Stimulated activated CD4-positive, alpha-beta T cell treated with anti-CD3 and anti-CD28 coated beads, Interleukin-1b, Interleukin-23, amount 100 ng/mL, for 24 hours (primary cell): ENCODE results near the gene SAMD4A.
"Not testable (repeated sequence)": the region's sequence is repeated elsewhere in the genome, so short reads cannot be mapped to it uniquely, and the experiment has no call there.

Experiments used
- DNase-seq, 4 experiments: peaks; one replicate each; pipeline ENCODE4 v3.0.0-alpha.2; 2020; ENCODE audit warnings: low read depth in 4 of 4, low spot score in 1 of 4

Gene SAMD4A

GRCh38 chr14:54724676-54725325 is 157.9 kb downstream of the SAMD4A start:
- DNase-seq, result no peak

GRCh38 chr14:54725998-54726397 is 159.1 kb downstream of the SAMD4A start:
- no peak for DNase-seq

DNA sequence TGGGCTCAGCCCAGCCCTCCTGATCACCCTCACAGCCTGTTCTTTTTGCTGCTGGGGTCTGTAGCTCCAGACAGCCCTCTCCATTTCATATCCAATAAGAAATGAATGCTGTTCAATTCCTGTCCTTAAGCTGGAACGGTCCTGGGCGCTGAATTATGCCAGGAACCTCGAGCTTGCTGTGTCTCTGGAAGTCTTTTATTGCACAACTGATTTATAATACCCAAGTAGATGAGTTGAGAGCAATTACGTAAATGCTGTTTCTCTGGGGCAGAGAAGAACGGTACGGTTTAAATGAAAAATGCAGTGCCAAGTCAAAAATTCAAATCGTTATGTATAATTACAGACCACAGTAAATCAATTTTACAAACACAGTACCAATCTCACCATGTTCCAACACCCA is 161.0 kb downstream of the SAMD4A start:
- DNase-seq, result no peak

- DNase-seq, result no peak
Measured at GRCh38 chr14:54728700-54729527, 162.0 kb downstream of the SAMD4A start.

DNA sequence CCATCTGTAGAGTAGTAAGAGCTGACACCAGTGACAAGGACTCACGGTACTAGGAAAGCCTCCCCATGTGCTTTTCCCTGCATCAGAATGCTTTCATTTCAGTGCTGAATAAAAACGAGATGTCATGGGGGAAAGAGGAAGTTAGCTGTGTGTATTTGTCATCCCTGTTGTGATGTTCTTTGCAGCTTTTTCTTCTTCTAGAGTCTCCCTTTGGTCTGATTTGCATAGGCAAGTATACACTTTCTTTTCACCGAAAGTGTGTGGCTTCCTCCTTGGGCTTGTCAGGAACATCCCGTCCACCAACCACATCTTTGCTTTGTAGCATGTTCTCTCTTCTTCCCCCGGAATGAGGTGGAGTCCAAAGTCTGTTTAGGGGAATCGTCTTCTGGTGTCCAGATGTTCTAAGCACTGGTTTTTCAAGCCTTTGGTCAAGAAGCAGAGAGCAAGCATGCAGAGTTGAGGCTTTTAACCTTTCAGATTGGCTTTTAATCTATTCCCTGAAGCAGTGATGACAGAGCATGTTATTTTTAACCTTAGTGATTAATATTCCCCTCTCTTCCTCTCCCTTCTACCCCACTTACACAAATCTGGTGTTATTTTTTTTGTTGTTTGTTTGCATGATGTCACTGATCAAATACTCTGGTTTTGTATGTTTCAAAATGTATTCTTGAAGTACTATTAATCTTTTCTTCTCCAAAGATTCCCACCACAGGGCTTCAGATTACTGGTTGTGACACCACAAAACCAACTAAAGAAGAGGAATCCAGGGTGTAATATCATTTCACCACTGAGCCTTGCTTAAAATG is 163.4 kb downstream of the SAMD4A start:
- peak in 2 of 4 experiments; percentile 1 to 26 for DNase-seq

DNA sequence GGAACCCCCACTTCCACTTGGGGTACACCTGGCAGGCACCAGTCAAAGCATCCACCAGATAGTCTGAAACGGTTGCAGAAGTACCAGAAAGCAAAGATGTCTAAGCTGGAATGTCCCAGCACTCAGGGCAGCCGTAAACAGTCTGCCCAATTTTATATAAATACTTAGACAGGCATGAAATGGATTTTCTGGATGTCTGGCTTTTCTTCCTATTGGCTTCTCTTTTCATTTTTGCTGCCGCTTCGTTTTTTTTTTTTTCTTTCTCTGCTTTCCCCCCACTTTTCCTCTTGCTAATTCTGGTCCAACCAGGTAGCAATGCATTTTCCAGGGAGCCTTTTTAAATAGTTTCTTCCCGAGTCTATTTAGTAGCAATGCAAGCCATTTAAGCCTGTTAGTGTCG is 168.0 kb downstream of the SAMD4A start:
- DNase-seq, result no peak

DNA sequence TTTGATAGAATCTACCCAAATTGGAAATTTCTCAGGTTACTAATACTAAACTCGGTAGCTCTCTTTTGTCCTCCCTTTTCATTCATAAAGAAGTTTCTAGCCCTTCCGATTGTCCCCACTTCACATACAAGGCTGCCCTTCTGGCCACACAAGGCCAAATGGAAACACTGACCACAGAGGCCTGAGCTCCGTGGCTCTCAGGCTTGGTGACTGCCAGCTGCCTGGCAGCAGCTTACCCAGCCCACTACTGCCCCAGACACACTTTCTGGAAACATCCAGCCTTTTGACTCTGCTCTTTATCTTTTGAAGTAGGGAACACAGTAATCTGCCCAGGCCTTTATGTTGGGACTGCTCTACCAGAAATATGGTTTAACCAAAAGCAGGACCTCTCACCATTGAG is 168.5 kb downstream of the SAMD4A start:
- DNase-seq, result no peak

- DNase-seq, result no peak
Measured at GRCh38 chr14:54737132-54737711, 170.3 kb downstream of the SAMD4A start.

DNA sequence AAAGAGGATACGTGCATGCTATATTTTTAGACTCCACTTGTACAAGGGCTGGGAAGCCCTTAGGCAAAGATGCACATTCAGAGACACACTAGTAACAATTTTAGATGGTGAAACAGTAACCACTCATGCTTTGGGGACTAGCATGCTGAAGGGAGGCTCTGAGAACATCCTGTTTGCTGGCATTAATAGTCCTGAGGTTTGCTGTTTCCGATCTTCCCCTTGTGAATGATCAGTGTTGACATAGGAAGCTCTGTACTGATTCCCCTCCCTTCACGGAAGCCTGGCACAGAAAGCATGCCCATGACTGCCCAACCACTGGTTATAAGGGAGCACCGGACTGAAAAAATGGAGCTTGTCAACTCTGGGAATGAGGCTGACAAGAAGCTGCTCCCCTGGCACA is 171.1 kb downstream of the SAMD4A start:
- no peak for DNase-seq

DNA sequence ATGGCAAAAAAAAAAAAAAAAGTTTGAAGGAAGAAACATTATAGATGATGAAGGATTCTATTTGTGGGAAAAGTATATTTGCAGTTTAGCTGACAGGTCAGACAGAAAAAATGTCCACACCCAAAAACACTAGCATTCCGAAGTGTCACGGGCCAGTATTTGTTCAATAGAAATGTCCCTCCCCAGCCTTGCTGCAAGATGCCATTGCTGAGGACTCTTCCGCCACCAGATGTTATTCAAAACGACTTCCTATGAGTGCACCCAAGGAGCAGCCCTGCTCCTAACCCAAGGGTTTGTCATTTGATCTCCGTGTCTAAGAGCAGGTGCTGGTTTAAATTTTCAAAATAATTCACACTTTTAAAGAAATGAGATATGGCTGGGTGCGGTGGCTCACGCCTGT is 172.6 kb downstream of the SAMD4A start:
- no peak for DNase-seq

DNA sequence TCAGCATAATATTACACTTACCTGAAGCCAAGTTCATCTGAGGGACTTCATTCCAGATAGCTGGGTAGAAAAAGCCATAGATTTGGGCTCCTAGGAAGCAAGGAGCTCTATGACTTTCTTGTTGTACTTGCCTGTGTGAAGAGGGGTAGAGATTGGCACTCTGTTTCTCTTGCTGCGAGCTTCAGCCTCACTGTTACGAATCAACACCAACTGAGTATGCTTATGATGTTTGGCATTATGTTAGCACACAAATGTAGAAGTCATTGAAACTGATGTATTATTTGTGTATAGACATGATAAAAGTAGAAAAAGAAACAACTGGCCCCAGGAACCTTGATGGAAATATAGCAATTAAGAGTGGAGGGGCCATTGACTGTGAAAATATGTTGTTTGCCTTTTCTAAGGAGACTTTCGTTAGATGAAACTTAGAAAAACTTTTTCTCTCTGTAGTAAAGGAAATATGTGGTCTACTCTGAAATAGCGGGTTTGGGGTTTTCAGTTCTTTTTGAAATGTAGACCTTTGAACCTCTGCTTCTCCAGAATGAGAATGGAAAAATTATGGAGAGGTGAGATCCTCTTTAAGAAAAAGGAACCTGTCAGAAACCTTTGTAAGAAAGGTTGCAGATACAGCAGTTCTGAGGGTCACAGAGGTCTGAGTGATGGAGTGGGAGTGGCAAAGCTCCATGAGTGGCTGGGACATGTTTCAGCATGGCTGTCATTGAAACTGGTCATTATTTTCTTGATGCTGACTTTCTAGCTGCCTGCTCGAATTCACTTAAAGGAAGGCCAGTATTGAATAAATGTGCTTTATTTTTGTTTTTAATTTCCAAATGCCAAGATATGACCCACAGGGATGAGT is 175.8 kb downstream of the SAMD4A start:
- DNase-seq, result no peak

GRCh38 chr14:54743382-54743781 is 176.5 kb downstream of the SAMD4A start:
- DNase-seq, result no peak

GRCh38 chr14:54746019-54746418 is 179.1 kb downstream of the SAMD4A start:
- no peak for DNase-seq

GRCh38 chr14:54747616-54748015 is 180.7 kb downstream of the SAMD4A start:
- no peak for DNase-seq

- no peak for DNase-seq
Measured at GRCh38 chr14:54749180-54749579, 182.3 kb downstream of the SAMD4A start.

DNA sequence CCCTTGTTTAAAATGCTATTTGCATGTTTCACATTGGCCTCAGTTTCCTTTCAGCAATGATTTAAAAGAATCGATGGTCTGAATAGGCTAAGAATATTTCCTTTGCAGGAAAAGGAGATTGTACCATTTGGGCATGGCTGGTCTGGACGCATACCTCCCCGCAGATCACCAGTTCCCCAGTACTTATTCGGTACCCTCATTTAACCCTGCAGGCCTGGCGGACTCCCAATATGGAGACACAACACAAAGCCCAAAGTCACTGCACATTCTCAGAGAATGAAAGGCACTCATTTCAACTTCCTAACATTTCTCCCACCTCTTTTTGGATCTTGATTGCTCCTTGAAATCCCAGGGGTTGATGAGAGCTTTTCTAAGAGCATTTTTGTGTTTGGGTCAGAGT is 182.8 kb downstream of the SAMD4A start:
- no peak for DNase-seq

DNA sequence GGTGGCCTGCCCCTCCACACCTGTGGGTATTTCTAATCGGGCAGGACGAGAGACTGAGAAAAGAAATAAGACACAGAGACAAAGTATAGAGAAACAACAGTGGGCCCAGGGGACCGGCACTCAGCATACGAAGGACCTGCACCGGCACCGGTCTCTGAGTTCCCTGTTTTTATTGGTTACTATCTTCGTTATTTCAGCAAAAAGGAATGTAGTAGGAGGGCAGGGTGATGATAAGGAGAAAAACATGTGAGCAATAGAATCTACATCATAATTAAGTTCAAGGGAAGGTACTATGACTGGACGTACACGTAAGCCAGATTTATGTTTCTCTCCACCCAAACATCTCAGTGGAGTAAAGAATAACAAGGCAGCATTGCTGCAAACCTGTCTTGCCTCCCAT is 185.7 kb downstream of the SAMD4A start:
- DNase-seq, result not testable (repeated sequence)

GRCh38 chr14:54753396-54753795 is 186.5 kb downstream of the SAMD4A start:
- not testable (repeated sequence) for DNase-seq

GRCh38 chr14:54754116-54754622 is 187.2 kb downstream of the SAMD4A start:
- DNase-seq, result no peak

DNA sequence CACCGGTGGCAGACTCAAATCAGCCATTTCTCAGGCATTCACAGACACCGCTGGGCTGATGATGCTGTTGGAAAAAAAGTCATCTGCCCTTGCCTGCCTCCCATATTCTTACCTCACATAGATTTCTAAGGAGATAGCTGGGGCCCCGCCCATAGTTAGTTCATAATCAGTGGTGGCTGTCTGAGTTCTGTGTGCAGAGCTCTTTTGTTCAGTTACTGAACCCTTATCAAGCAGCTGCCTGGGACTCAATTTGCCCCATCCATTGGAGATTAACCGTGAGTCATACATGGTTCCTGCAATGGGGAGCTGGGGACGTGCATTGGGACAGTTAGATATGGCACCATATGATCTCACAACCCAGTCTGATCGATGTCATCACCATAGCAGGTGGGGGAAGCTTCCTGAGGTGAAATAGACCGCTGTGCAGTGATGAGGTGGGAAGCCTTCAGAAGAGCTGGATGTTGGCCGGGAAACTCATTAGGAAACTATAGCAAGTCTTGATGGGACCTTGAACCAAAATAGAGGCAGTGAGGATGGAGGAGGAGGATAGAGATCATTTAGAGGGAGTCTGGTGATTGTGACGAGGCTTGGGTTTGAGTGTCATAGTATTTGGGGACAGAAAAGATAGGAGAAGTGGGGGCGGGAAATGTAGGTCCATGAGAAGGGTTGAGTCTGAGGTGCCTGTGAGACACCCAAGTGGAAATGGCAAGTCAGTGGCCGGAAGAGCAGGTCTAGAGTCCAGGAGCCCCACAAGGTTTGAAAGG is 187.9 kb downstream of the SAMD4A start:
- no peak for DNase-seq
